K562 (cell line): ENCODE data around the gene LGR6. TPM values are rescaled to one million over a fixed set of nuclear protein-coding genes. Genes with fewer than 3 reads are reported as not detected.

ENCODE experiments used
- ARNT ChIP-seq, 2 experiments: fragments of 450-650 bp; IDR thresholded peaks; 2 replicates each; pipeline ENCODE4 v1.6.1; 2016; ENCODE audit warnings: mild to moderate bottlenecking in 1 of 2
- CTBP1 ChIP-seq: fragments of 450-650 bp; IDR thresholded peaks from 2 replicates; pipeline ENCODE4 v1.6.1; 2016; ENCODE audit warnings: borderline replicate concordance
- ETV5 ChIP-seq: sonication (generic); formaldehyde crosslinking; IDR thresholded peaks from 2 replicates; pipeline ENCODE4 v1.4.0; 2020; ENCODE audit warnings: low read depth, mild to moderate bottlenecking, missing genetic modification reagents
- HDAC6 ChIP-seq: IDR thresholded peaks from 2 replicates; pipeline ENCODE4 v1.6.1; 2012; ENCODE audit warnings: low read depth, mild to moderate bottlenecking, control low read depth, inconsistent platforms, low read length, moderate library complexity
- L3MBTL2 ChIP-seq: fragments of 450-650 bp; IDR thresholded peaks from 2 replicates; pipeline ENCODE4 v1.6.1; 2016; ENCODE audit warnings: mild to moderate bottlenecking, moderate library complexity
- RB1 ChIP-seq: fragments of 450-650 bp; IDR thresholded peaks from 2 replicates; pipeline ENCODE4 v1.6.1; 2017; ENCODE audit warnings: low read depth, mild to moderate bottlenecking
- RBBP5 ChIP-seq: fragments of 200-600 bp; sonication (generic); IDR thresholded peaks from 2 replicates; pipeline ENCODE4 v1.6.1; 2012; ENCODE audit warnings: borderline replicate concordance, mild to moderate bottlenecking, low read length, control low read depth, inconsistent platforms; ENCODE audit not compliant: insufficient read depth, poor library complexity, severe bottlenecking
- SIRT6 ChIP-seq: IDR thresholded peaks from one replicate; pipeline ENCODE4 v1.6.1; 2012; ENCODE audit warnings: low read depth, mild to moderate bottlenecking, control low read depth, inconsistent platforms, low read length, moderate library complexity
- TEAD4 ChIP-seq, 2 experiments: sonication (generic) in 1 of 2; formaldehyde crosslinking in 1 of 2; IDR thresholded peaks; 2 replicates each; pipeline versions ENCODE4 v1.6.1 to v1.8.0; 2012 to 2022; ENCODE audit warnings: borderline replicate concordance in 1 of 2, inconsistent platforms in 1 of 2, low read length in 1 of 2, mild to moderate bottlenecking in 1 of 2, missing genetic modification reagents in 1 of 2
- U2AF2 ChIP-seq: fragments of 200-400 bp; formaldehyde crosslinking; optimal IDR thresholded peaks from 2 replicates; pipeline ENCODE3; 2017; ENCODE audit warnings: low read depth, mild to moderate bottlenecking, low read length
- ZFX ChIP-seq: sonication (generic); formaldehyde crosslinking; IDR thresholded peaks from 2 replicates; pipeline ENCODE4 v1.8.0; 2022; ENCODE audit warnings: mild to moderate bottlenecking, missing genetic modification reagents, moderate library complexity
- ZNF133 ChIP-seq: fragments of 250-450 bp; sonication (Bioruptor Pico); IDR thresholded peaks from 2 replicates; pipeline ENCODE4 v1.4.0; 2020; ENCODE audit warnings: mild to moderate bottlenecking
- ZNF77 ChIP-seq: fragments of 250-450 bp; sonication (Bioruptor Pico); IDR thresholded peaks from 2 replicates; pipeline ENCODE4 v1.5.0; 2020
- ZNF780A ChIP-seq: fragments of 250-450 bp; sonication (Bioruptor Pico); IDR thresholded peaks from 2 replicates; pipeline ENCODE4 v1.5.0; 2021; ENCODE audit warnings: mild to moderate bottlenecking
- polyA plus RNA-seq, 8 experiments: library from polyadenylated mRNA; depleted of rRNA in 4 of 8; stranded (reverse) in 5 of 8; unstranded in 3 of 8; fragments of >200 nt; fragmentation: Nextera tagmentation in 2 of 8; fragmentation: Illumina TruSeq in 1 of 8; extraction: Ambion mirVana in 2 of 8; extraction: Trizol in 1 of 8; gene quantifications; 2 replicates each; pipeline versions ENCODE4 v1.2.1 to v1.2.3, GENCODE V29; 2011 to 2014; ENCODE audit warnings: inconsistent platforms in 1 of 8, missing spikeins in 1 of 8
- total RNA-seq, 7 experiments: library from RNA; depleted of rRNA in 6 of 7; stranded (reverse); fragments of >200 nt in 6 of 7; fragmentation: Illumina TruSeq in 2 of 7; extraction: Trizol in 2 of 7; gene quantifications; 2 replicates each; pipeline versions ENCODE4 v1.2.1 to v1.2.3, GENCODE V29; 2011 to 2021; ENCODE audit warnings: low replicate concordance in 1 of 7
- TF ChIP-seq, protein P1 (sequence below): fragments of 200-800 bp; sonication (Bioruptor generic); IDR thresholded peaks from 2 replicates; pipeline ENCODE4 v1.6.1; 2017; ENCODE audit warnings: missing genetic modification characterization, missing compliant biosample characterization
- TF ChIP-seq, protein P2 (sequence below): IDR thresholded peaks from 3 replicates; pipeline ENCODE4 v1.6.1; 2011; ENCODE audit warnings: borderline replicate concordance, mild to moderate bottlenecking, moderate library complexity; ENCODE audit not compliant: insufficient read length; ENCODE audit errors: extremely low read depth
- TF ChIP-seq, protein P3 (sequence below): fragments of 450-650 bp; formaldehyde crosslinking; IDR thresholded peaks from 2 replicates; pipeline ENCODE4 v1.4.0; 2022; ENCODE audit warnings: missing genetic modification characterization
- TF ChIP-seq, protein P4 (sequence below): fragments of 250-450 bp; sonication (Bioruptor Pico); IDR thresholded peaks from 2 replicates; pipeline ENCODE4 v1.4.0; 2020; ENCODE audit warnings: mild to moderate bottlenecking, moderate library complexity

LGR6 gene
- total and polyA plus RNA-seq, 9 of the 15 experiments (the other 6 are each of a cell fraction or from before 2014, with no cell fraction given), result 0.01 to 0.54 (median 0.17) TPM; not detected in 1

DNA sequence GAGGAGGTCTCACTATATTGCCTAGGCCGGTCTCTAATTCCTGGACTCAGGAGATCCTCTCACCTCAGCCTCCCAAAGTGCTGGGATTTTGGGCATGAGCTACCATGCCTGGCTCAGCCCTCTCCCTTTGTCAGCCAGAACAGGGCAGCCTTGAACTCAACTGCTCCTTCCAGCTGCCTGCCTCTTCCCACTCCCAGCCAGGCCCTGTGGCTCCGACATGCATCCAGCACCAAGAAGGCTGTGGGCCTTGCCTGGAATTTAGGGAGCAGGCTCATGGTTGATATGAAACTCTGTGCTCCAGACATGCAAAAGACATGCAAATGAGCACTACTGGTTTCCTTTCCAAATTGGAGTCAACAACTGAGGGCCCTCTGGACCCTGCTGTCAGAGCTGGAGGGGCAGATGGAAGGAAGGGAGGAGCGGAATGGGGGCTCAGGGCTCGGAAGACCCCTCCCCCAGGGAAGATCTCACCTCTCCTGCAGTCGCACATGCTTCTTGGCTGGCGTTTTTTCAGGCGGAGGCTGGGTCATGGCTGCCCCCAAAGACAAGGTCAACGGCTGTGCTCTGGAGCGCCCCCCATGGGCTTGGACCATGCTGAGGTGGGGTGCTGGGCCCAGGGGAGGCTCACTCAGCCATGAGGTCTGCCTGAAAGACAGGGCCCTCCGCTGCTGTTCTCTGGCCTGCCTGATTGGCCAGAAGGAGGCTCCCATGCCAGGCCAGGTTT, 34.6 kb upstream of the LGR6 start (continued):
- TF ChIP-seq, protein P1, sequence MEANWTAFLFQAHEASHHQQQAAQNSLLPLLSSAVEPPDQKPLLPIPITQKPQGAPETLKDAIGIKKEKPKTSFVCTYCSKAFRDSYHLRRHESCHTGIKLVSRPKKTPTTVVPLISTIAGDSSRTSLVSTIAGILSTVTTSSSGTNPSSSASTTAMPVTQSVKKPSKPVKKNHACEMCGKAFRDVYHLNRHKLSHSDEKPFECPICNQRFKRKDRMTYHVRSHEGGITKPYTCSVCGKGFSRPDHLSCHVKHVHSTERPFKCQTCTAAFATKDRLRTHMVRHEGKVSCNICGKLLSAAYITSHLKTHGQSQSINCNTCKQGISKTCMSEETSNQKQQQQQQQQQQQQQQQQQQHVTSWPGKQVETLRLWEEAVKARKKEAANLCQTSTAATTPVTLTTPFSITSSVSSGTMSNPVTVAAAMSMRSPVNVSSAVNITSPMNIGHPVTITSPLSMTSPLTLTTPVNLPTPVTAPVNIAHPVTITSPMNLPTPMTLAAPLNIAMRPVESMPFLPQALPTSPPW, result peak; percentile 44; the same call in 1 of the 2 replicates
- TF ChIP-seq RBBP5 (no peak), HDAC6 (no peak), ZNF77 (CRISPR knock-in tag) (no peak), TEAD4 (IDR thresholded peaks at IDR 0.05; ENCODE audit: low read length) (no peak), TEAD4 (CRISPR knock-in tag; IDR thresholded peaks at IDR 0.05; ENCODE audit: borderline replicate concordance) (no peak; the same call in 1 of the 2 replicates), L3MBTL2 (peak; percentile 88), ZFX (CRISPR knock-in tag) (no peak), CTBP1 (peak; percentile 67; the same call in 1 of the 2 replicates), ARNT (IDR thresholded peaks at IDR 0.05) (no peak), ETV5 (no peak), RB1 (0 out of 2 replicates have a peak, but pooled peaks have one; percentile 38), ZNF133 (no peak), ZNF780A (CRISPR knock-in tag) (no peak), U2AF2 (no peak), SIRT6 (no peak)
- TF ChIP-seq, protein P2, sequence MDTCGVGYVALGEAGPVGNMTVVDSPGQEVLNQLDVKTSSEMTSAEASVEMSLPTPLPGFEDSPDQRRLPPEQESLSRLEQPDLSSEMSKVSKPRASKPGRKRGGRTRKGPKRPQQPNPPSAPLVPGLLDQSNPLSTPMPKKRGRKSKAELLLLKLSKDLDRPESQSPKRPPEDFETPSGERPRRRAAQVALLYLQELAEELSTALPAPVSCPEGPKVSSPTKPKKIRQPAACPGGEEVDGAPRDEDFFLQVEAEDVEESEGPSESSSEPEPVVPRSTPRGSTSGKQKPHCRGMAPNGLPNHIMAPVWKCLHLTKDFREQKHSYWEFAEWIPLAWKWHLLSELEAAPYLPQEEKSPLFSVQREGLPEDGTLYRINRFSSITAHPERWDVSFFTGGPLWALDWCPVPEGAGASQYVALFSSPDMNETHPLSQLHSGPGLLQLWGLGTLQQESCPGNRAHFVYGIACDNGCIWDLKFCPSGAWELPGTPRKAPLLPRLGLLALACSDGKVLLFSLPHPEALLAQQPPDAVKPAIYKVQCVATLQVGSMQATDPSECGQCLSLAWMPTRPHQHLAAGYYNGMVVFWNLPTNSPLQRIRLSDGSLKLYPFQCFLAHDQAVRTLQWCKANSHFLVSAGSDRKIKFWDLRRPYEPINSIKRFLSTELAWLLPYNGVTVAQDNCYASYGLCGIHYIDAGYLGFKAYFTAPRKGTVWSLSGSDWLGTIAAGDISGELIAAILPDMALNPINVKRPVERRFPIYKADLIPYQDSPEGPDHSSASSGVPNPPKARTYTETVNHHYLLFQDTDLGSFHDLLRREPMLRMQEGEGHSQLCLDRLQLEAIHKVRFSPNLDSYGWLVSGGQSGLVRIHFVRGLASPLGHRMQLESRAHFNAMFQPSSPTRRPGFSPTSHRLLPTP, result no peak
- TF ChIP-seq, protein P3, sequence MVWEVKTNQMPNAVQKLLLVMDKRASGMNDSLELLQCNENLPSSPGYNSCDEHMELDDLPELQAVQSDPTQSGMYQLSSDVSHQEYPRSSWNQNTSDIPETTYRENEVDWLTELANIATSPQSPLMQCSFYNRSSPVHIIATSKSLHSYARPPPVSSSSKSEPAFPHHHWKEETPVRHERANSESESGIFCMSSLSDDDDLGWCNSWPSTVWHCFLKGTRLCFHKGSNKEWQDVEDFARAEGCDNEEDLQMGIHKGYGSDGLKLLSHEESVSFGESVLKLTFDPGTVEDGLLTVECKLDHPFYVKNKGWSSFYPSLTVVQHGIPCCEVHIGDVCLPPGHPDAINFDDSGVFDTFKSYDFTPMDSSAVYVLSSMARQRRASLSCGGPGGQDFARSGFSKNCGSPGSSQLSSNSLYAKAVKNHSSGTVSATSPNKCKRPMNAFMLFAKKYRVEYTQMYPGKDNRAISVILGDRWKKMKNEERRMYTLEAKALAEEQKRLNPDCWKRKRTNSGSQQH (CRISPR knock-in tag), result no peak
- TF ChIP-seq, protein P4, sequence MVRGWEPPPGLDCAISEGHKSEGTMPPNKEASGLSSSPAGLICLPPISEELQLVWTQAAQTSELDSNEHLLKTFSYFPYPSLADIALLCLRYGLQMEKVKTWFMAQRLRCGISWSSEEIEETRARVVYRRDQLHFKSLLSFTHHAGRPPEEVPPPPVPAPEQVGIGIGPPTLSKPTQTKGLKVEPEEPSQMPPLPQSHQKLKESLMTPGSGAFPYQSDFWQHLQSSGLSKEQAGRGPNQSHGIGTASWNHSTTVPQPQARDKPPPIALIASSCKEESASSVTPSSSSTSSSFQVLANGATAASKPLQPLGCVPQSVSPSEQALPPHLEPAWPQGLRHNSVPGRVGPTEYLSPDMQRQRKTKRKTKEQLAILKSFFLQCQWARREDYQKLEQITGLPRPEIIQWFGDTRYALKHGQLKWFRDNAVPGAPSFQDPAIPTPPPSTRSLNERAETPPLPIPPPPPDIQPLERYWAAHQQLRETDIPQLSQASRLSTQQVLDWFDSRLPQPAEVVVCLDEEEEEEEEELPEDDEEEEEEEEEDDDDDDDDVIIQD (CRISPR knock-in tag), result no peak
